HG03432 (cell line): ENCODE results near the gene MCHR1.
"Not testable (repeated sequence)": the region's sequence is repeated elsewhere in the genome, so short reads cannot be mapped to it uniquely, and the experiment has no call there.

ENCODE experiments used
- ATAC-seq: cut with Tn5 transposase; IDR thresholded peaks from one replicate; pipeline ENCODE4 v1.9.1; 2021; ENCODE audit warnings: mild to moderate bottlenecking, moderate library complexity; ENCODE audit not compliant: unreplicated experiment

MCHR1 gene

GRCh38 chr22:40687706-40688105 lies 8.4 kb downstream of the MCHR1 start:
- ATAC-seq: no peak

GRCh38 chr22:40690370-40690769 lies 11.1 kb downstream of the MCHR1 start:
- ATAC-seq: no peak

GRCh38 chr22:40691532-40691931 lies 12.2 kb downstream of the MCHR1 start:
- ATAC-seq: no peak

- no peak for ATAC-seq
These were observed 15.1 kb downstream of the MCHR1 start for GRCh38 chr22:40694411-40694810.

GRCh38 chr22:40701274-40701673 lies 22.0 kb downstream of the MCHR1 start:
- ATAC-seq: no peak

GRCh38 chr22:40703174-40703573 lies 23.9 kb downstream of the MCHR1 start:
- no peak for ATAC-seq

- ATAC-seq: no peak
These were observed 24.5 kb downstream of the MCHR1 start for GRCh38 chr22:40703736-40704135.

GRCh38 chr22:40705918-40706682 lies 26.8 kb downstream of the MCHR1 start:
- no peak for ATAC-seq

GRCh38 chr22:40707154-40707553 lies 27.9 kb downstream of the MCHR1 start:
- no peak for ATAC-seq

GRCh38 chr22:40708177-40708576 lies 28.9 kb downstream of the MCHR1 start:
- ATAC-seq: no peak

- ATAC-seq: no peak
These were observed 30.6 kb downstream of the MCHR1 start for GRCh38 chr22:40709752-40710413.

GRCh38 chr22:40712311-40712710 lies 33.0 kb downstream of the MCHR1 start:
- ATAC-seq: no peak

GRCh38 chr22:40714499-40715337 lies 35.4 kb downstream of the MCHR1 start:
- no peak for ATAC-seq

- ATAC-seq: no peak
These were observed 36.8 kb downstream of the MCHR1 start for GRCh38 chr22:40716116-40716515.

GRCh38 chr22:40717657-40718056 lies 38.4 kb downstream of the MCHR1 start:
- not testable (repeated sequence) for ATAC-seq

- no peak for ATAC-seq
These were observed 39.2 kb downstream of the MCHR1 start for GRCh38 chr22:40718250-40719204.

- ATAC-seq: no peak
These were observed 40.3 kb downstream of the MCHR1 start for GRCh38 chr22:40719599-40719998.

- not testable (repeated sequence) for ATAC-seq
These were observed 40.9 kb downstream of the MCHR1 start for GRCh38 chr22:40720156-40720537.

- ATAC-seq: no peak
These were observed 41.4 kb downstream of the MCHR1 start for GRCh38 chr22:40720538-40721256.

- ATAC-seq: no peak
These were observed 42.0 kb downstream of the MCHR1 start for GRCh38 chr22:40721266-40721665.
